Natural killer cell (primary cell): Measurements from ENCODE around the gene LPAR2. TPM values are rescaled to one million over a fixed set of nuclear protein-coding genes. Genes with fewer than 3 reads are reported as not detected.

ENCODE experiments used
- ATAC-seq, 3 donors: fragments of 150-1000 bp in 2 of 3; fragments of 200-7000 bp in 1 of 3; cut with Tn5 transposase; 1 replicate in 1 of 3; 2 replicates in 2 of 3; pipeline ENCODE4 v1.10.0; 2021; ENCODE audit warnings: mild to moderate bottlenecking in 2 of 3, moderate library complexity in 2 of 3
- DNase-seq, 2 donors: peaks; one replicate each; pipeline versions ENCODE4 v3.0.0 to v3.0.0-alpha.2; 2013 to 2021; ENCODE audit warnings: mixed read lengths in 1 of 2
- H3K27ac ChIP-seq: one replicate; pipeline ENCODE4 v1.5.1; 2013; ENCODE audit warnings: mild to moderate bottlenecking, low read length
- H3K27me3 ChIP-seq: one replicate; pipeline ENCODE4 v1.6.1; 2013; ENCODE audit warnings: low read length; ENCODE audit not compliant: control insufficient read depth, insufficient read depth
- H3K36me3 ChIP-seq: one replicate; pipeline ENCODE4 v1.6.1; 2013; ENCODE audit warnings: low read length; ENCODE audit not compliant: control insufficient read depth, insufficient read depth
- H3K4me1 ChIP-seq: one replicate; pipeline ENCODE4 v1.6.1; 2013; ENCODE audit warnings: low read length; ENCODE audit not compliant: control insufficient read depth, insufficient read depth
- H3K4me3 ChIP-seq: one replicate; pipeline ENCODE4 v1.5.1; 2013; ENCODE audit warnings: low read length
- H3K9me3 ChIP-seq: one replicate; pipeline ENCODE4 v1.6.1; 2013; ENCODE audit warnings: low read length; ENCODE audit not compliant: control insufficient read depth, insufficient read depth
- H3K27ac Mint-ChIP-seq, 2 donors: one replicate each; pipeline ENCODE4 v1.8.0; 2022; ENCODE audit warnings: mild to moderate bottlenecking in 2 of 2, mixed read lengths in 2 of 2, moderate library complexity in 1 of 2
- H3K27me3 Mint-ChIP-seq, 2 donors: one replicate each; pipeline ENCODE4 v1.8.0; 2022; ENCODE audit warnings: low read depth in 2 of 2, mixed read lengths in 2 of 2
- H3K36me3 Mint-ChIP-seq: one replicate; pipeline ENCODE4 v1.8.0; 2022; ENCODE audit warnings: mixed read lengths
- H3K4me1 Mint-ChIP-seq, 2 donors: one replicate each; pipeline ENCODE4 v1.8.0; 2022; ENCODE audit warnings: mixed read lengths in 2 of 2
- H3K4me3 Mint-ChIP-seq: one replicate; pipeline ENCODE4 v1.8.0; 2022; ENCODE audit warnings: mild to moderate bottlenecking, moderate library complexity, mixed read lengths
- H3K9me3 Mint-ChIP-seq, 2 donors: one replicate each; pipeline ENCODE4 v1.8.0; 2022; ENCODE audit warnings: mixed read lengths in 2 of 2
- CTCF ChIP-seq: fragments of 200-600 bp; IDR thresholded peaks from one replicate; pipeline ENCODE4 v1.8.0; 2022; ENCODE audit warnings: antibody characterized with exemption
- WGBS: methylation state at CpG from one replicate; pipeline ENCODE4 v1.1.7; 2013; ENCODE audit warnings: missing lambda C conversion rate; ENCODE audit not compliant: insufficient coverage; 5-methylcytosine and 5-hydroxymethylcytosine counted together
- intact Hi-C: fragments of 100-400 bp; cut with micrococcal nuclease; formaldehyde crosslinking; loops from one replicate; pipeline ENCODE4 v1.14.2; 2022
- total RNA-seq, 4 donors: library from RNA; stranded (reverse); fragments of 120-200 nt in 1 of 4; gene quantifications; one replicate each; pipeline versions ENCODE4 v1.2.3 to v1.2.4, GENCODE V29; 2013 to 2022

Gene LPAR2
- total RNA-seq, 3 donors from 2014 or later (not counting 1 experiment from before 2014, with no cell fraction given), result 52.1 to 81.5 (median 56.4) TPM

DNA sequence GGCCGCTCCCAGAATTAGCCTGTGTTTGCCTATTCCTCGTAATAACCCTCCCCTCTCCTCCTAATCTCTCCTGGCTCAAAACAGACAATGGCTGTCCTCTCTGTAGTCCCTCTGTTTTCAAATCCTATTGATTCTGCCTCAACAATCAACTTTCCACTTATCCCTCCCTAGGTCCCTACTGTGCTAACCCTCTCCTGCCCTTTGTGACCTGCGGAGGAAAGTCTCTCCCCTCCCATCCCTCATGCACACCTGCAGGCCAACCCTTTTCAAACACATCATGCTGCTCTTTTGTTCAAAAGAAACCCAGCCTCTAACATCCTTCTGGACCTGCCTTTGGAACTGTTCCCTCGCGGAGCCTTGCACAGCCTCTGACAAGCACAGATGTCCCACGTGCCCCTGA, 52.6 kb downstream of the LPAR2 start:
- Histone ChIP-seq H3K4me3 (no peak overlapping the region), H3K4me1 (no peaks in the 10 kb centered on the region), H3K27me3 (no peaks in the 10 kb centered on the region), H3K36me3 (no peaks in the 10 kb centered on the region), H3K9me3 (no peaks in the 10 kb centered on the region), H3K27ac (no peak overlapping the region)
- no peak overlapping the region for H3K4me3 Mint-ChIP-seq
- intact Hi-C loops, result no loop called here
- no peak overlapping the region for H3K27ac Mint-ChIP-seq
- peaks cover 0 to 5% of the 10 kb centered on the region in 2 donors for H3K4me1 Mint-ChIP-seq
- no peaks in the 10 kb centered on the region for H3K36me3 Mint-ChIP-seq
- ATAC-seq (no peak), DNase-seq (no peak)
- TF ChIP-seq CTCF, result no peak
- H3K9me3 Mint-ChIP-seq, result no peaks in the 10 kb centered on the region
- H3K27me3 Mint-ChIP-seq, result no peaks in the 10 kb centered on the region
- WGBS, result 93% methylated on average over 6 of the region's 6 CpGs

Other genes starting within 250 kb of the LPAR2 start
- 100 to 1,000 TPM; 209 to 232 (median 230) TPM for gene GATAD2A, start 222.5 kb downstream of the LPAR2 start, total RNA-seq
- gene TSSK6, start 112.7 kb downstream of the LPAR2 start, total RNA-seq, result 1 to 10 TPM; 2.2 to 2.5 (median 2.3) TPM
- 100 to 1,000 TPM; 165 to 191 (median 188) TPM for gene NDUFA13, start 112.0 kb downstream of the LPAR2 start, total RNA-seq
- 1 to 10 TPM; 4.0 to 6.0 (median 4.3) TPM for gene YJEFN3, start 99.3 kb downstream of the LPAR2 start, total RNA-seq
- gene CILP2, start 90.0 kb downstream of the LPAR2 start, total RNA-seq, result under 1 TPM; 0.05 to 0.20 (median 0.11) TPM
- gene PBX4, start 9.5 kb downstream of the LPAR2 start, total RNA-seq, result 10 to 100 TPM; 10.7 to 15.9 (median 11.1) TPM
- gene GMIP, start 15.4 kb upstream of the LPAR2 start, total RNA-seq, result 100 to 1,000 TPM; 134 to 188 (median 150) TPM
- 10 to 100 TPM; 58.1 to 73.2 (median 67.7) TPM for gene ATP13A1, start 35.5 kb upstream of the LPAR2 start, total RNA-seq
- gene ZNF101, start 40.6 kb upstream of the LPAR2 start, total RNA-seq, result 10 to 100 TPM; 35.7 to 58.7 (median 41.0) TPM
- 10 to 100 TPM; 12.7 to 18.6 (median 14.0) TPM for gene ZNF14, start 104.9 kb upstream of the LPAR2 start, total RNA-seq
- gene ZNF506, start 193.5 kb upstream of the LPAR2 start, total RNA-seq, result 10 to 100 TPM; 35.0 to 62.8 (median 44.0) TPM
- 10 to 100 TPM in 2 of 3 donors, 1 to 10 TPM in 1; 8.6 to 14.7 (median 10.1) TPM for gene ZNF253, start 237.7 kb upstream of the LPAR2 start, total RNA-seq